Activated T-helper 1 cell treated with anti-CD3 and anti-CD28 coated beads, Interleukin-12 subunit alpha, Interleukin-12 subunit beta, Interleukin-2, Interleukin-4 antibody, amounts not matched to agents 30 ng/mL and 10 ng/mL and 1 ng/mL, durations not matched to agents 14 hours and 24 hours and 36 hours (primary cell): ENCODE data around the gene SRRD. TPM values are rescaled to one million over a fixed set of nuclear protein-coding genes. Genes with fewer than 3 reads are reported as not detected.

Source experiments
- DNase-seq: peaks from one replicate; pipeline ENCODE4 v3.0.0; 2021; ENCODE audit warnings: low spot score
- H3K27ac Mint-ChIP-seq: one replicate; pipeline ENCODE4 v1.8.0; 2021; ENCODE audit warnings: mild to moderate bottlenecking, mixed read lengths
- H3K27me3 Mint-ChIP-seq: one replicate; pipeline ENCODE4 v1.8.0; 2022; ENCODE audit warnings: mild to moderate bottlenecking, moderate library complexity, mixed read lengths; ENCODE audit not compliant: insufficient read depth
- H3K36me3 Mint-ChIP-seq: one replicate; pipeline ENCODE4 v1.8.0; 2021; ENCODE audit warnings: low read depth, mixed read lengths
- H3K4me1 Mint-ChIP-seq: one replicate; pipeline ENCODE4 v1.8.0; 2021; ENCODE audit warnings: low read depth, mixed read lengths
- H3K4me3 Mint-ChIP-seq: one replicate; pipeline ENCODE4 v1.8.0; 2021; ENCODE audit warnings: mild to moderate bottlenecking, moderate library complexity, mixed read lengths
- H3K9me3 Mint-ChIP-seq: one replicate; pipeline ENCODE4 v1.8.0; 2021; ENCODE audit warnings: mixed read lengths
- intact Hi-C: fragments of 100-400 bp; cut with micrococcal nuclease; formaldehyde crosslinking; loops from one replicate; pipeline ENCODE4 v1.15.1; 2024
- total RNA-seq: library from RNA; stranded (reverse); gene quantifications from 2 replicates; pipeline ENCODE4 v1.2.3, GENCODE V29; 2022

SRRD gene
- total RNA-seq, 1 donor from 2014 or later, result 34.8 TPM

DNA sequence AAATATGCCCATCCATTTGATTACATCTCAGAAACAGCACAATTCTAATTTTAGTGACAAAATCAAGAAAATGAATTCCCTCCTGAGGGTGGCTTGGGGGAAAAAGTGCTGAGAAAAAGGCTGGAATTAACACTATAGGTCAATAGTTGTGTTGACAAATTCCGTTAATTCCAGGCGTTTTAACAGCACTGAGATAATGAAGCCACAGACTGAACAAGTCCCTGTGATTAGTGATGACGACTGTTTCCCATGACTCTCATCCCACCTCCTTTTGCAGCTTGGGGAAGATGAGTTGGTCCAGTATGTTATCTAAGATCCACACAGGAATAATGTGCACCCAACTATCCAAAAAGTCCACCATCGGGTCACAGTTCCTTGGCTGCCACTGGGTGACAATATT, 12.8 kb downstream of the SRRD start:
- intact Hi-C loops, result no loop called here
- Mint-ChIP-seq H3K27ac (no peak overlapping the region), H3K36me3 (peaks cover 56% of the 10 kb centered on the region), H3K4me1 (peaks cover 13% of the 10 kb centered on the region), H3K4me3 (no peak overlapping the region), H3K9me3 (no peaks in the 10 kb centered on the region), H3K27me3 (no peaks in the 10 kb centered on the region)
- DNase-seq, result no peak

DNA sequence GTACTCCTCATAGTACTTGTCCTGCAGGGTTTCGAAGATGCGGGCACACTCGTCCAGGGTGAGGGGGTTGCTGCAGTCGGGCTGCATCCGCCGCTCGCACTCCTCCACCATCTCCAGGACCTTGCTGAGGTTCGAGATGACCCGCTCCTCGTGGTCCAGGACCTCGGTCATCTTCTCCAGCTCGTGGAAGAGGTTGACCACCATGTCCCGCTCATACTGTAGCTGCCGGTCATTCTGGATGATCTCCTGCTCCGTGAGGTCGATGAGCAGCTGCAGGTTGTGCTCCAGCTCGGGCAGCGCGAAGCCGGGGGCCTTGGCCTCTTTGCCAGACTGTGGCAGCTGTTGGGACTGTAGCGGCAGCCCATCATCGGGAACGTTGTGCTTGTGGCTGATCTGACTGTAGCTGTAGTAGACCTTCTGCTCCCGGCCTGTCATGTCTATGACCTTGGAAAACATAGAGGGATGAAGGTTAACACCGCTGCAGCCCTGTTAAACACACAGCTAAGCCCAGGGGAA, 15.6 kb downstream of the SRRD start:
- Mint-ChIP-seq H3K4me1 (peaks cover 21% of the 10 kb centered on the region), H3K4me3 (no peak overlapping the region), H3K36me3 (peaks cover 60% of the 10 kb centered on the region), H3K9me3 (no peaks in the 10 kb centered on the region), H3K27ac (no peak overlapping the region), H3K27me3 (no peaks in the 10 kb centered on the region)
- no peak for DNase-seq
- intact Hi-C loops, result no loop called here

DNA sequence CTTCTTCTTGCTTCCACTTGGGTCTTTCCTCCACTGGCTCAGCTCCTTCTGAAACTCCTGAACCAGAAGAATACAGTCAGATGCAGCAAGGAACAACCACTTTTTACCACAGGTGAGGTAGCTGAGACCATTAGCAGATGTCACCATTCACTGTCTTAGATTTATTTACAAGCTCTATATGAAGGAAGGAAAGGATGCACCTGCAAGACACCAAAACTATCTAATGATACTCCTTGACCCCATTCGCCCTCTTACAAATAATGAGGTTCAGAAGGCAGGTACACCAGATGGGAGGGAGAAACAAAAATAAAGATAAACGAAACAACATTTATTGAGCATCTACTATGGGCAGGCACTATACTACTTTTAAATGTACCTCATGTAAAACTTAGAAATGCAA, 18.3 kb downstream of the SRRD start:
- no peak overlapping the region for H3K4me3 Mint-ChIP-seq
- H3K4me1 Mint-ChIP-seq, result peaks cover 21% of the 10 kb centered on the region
- intact Hi-C loops, result no loop called here
- peaks cover 65% of the 10 kb centered on the region for H3K36me3 Mint-ChIP-seq
- no peaks in the 10 kb centered on the region for H3K27me3 Mint-ChIP-seq
- H3K9me3 Mint-ChIP-seq, result no peaks in the 10 kb centered on the region
- no peak for DNase-seq
- peak overlapping the region; percentile 72 for H3K27ac Mint-ChIP-seq

DNA sequence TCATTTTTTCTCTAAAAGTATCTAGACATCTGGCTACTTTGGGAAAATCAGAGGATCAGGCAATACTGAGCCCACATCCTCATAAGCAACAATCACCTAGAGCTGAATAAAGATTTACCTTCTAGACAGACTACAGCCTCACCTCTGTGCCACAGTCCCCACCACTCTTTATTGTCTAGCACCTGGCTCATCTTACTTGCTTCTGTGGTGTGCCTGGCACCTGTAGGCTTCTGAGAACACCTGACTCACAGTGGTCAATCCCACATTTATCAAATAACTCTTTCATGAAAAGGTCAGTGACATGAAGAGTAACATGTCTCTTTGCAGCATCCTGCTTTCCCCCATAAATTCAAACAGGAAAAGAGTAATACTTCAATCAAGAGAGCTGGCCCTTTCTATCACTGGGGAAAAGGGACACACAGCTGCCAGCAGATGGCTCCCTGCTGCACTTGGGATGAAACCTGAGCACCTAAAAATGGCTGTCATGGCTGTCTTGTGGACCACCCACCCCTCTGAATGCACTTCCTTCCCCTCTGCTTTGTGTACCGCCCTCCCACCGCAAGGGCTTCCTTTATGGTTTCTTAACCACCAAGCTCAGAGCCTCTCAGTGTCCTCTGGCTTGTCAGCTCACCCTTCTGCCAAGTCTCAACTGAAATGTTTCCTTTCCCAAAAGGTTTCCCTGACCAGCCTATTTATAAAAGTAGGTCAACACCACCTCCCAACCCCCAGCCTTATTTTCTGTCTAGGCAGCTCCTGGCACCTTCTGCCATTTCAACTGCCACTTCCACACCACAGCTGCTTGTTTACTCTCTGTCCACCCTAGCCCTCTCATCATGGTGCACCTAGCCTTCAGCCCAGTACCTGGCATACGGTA, 19.2 kb downstream of the SRRD start:
- Mint-ChIP-seq H3K27me3 (no peaks in the 10 kb centered on the region), H3K4me1 (peaks cover 21% of the 10 kb centered on the region), H3K4me3 (peak overlapping the region; percentile 50), H3K36me3 (peaks cover 62% of the 10 kb centered on the region), H3K9me3 (no peaks in the 10 kb centered on the region), H3K27ac (peak overlapping the region; percentile 78)
- DNase-seq, result peak; percentile 65
- intact Hi-C loops, result loop anchor here (1.0 kb wide), 2 partner anchors 9 to 162 kb away; partner anchors contain the start of gene TFIP11

DNA sequence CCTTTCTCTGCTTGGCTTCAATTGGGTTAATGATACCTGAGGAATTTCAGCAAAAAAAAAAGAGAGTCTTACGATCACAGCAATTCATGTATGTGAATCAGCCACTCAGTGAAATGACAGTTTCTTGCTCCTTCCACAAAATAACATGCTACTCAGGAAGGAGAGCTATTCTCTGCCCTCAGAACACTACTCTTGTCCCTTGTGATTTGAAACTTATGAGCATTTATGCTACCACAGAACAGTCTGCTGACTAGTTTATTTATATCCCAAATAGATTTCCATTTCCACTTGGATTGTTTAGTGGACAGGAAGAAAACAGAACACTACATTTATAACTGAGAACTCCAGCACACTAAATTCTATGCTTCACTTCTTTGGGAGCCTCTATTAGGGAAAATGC, 20.1 kb downstream of the SRRD start:
- intact Hi-C loops, result loop anchor here (1.0 kb wide), 2 partner anchors 9 to 162 kb away; partner anchors contain the start of gene TFIP11
- Mint-ChIP-seq H3K27ac (peak overlapping the region; percentile 78), H3K4me1 (peaks cover 21% of the 10 kb centered on the region), H3K27me3 (no peaks in the 10 kb centered on the region), H3K4me3 (no peak overlapping the region), H3K36me3 (peaks cover 62% of the 10 kb centered on the region), H3K9me3 (no peaks in the 10 kb centered on the region)
- no peak for DNase-seq

DNA sequence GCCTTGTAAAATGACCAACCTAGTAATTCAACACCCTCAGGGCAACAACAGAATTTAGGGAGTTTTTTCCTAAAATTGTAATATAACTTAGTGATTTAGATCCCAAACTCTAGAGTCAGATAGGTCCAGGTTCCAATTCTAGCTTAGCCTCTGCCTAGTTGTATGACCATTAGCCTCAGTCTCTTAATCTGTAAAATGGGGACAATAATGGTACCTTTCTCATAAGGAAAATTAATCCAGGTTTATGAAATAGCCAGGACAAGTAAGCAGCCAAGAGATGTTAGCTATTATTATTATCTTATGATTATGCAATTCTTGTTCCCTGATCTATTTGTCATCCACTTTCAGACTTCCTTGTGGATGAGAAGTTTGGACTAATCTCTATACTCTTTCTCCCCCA, 24.5 kb downstream of the SRRD start:
- Mint-ChIP-seq H3K4me1 (peaks cover 51% of the 10 kb centered on the region), H3K27me3 (no peaks in the 10 kb centered on the region), H3K9me3 (no peaks in the 10 kb centered on the region), H3K36me3 (peaks cover 60% of the 10 kb centered on the region), H3K4me3 (no peak overlapping the region), H3K27ac (no peak overlapping the region)
- DNase-seq, result no peak
- intact Hi-C loops, result no loop called here

DNA sequence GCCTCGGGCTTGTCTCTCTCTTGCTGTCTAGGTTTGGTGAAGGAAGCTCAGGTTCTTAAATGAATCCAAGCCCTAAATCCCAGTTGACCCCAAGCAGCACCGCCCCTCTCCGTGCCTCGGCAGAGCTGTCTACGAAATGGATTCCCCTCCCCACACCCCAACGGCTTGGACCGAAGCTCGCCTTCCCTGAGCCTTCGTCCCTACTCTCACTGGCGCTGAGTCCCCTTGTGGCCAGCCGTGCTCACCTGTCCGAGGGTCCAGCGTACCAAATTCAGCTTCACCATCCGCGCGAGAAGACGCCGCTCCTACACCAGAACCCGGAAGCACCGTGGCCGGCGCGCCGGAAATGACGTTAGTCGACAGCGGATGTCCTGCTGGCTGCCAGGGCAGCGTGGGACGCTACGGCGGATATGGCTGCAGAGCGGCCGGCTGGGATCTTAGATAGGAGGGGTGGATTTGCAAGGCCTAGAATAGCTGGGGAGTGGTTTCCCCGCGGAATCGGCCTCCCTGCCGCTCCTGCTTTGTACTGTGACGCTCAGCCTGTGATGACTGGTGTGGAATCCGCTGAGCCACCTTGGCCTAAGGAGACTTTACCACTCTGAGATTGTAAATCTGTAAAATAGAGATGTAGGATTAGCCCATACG, 28.6 kb downstream of the SRRD start, which contains the start of gene TFIP11:
TSS of gene TFIP11 (minus strand) at position 325 of the 645 bp plus-strand sequence. CDS start 2,201 bp downstream, outside the sequence.
- intact Hi-C loops, result loop anchor here (1.0 to 2.0 kb wide), 7 partner anchors 9 to 160 kb away; partner anchors contain the start of genes HPS4, SRRD and TPST2
- DNase-seq, result peak; percentile 91
- peaks cover 32% of the 10 kb centered on the region for H3K36me3 Mint-ChIP-seq
- H3K4me1 Mint-ChIP-seq, result peaks cover 50% of the 10 kb centered on the region
- peak within 1 kb of the TSS; percentile 96 for H3K27ac Mint-ChIP-seq
- peak within 1 kb of the TSS; percentile 100 for H3K4me3 Mint-ChIP-seq
- H3K9me3 Mint-ChIP-seq, result no peaks in the 10 kb centered on the region
- no peaks in the 10 kb centered on the region for H3K27me3 Mint-ChIP-seq

DNA sequence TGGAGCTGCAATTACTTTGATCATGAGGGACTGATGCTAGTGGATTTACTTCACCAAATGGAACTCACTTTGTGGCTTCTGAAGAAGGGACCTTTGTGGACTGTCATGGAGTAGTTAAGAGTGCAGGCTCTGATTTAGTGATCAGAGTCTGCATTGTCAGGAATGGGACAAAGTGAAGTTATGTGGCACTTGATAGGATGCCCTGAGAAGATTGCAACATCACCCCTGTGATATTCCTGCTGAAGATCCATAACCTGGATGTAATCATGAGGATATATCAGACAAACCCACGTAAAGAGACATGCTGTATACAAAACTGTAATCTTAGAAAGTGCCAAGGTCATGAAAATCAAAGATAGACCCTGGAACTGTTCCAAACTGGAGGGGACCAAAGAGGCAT, 30.2 kb downstream of the SRRD start:
- Mint-ChIP-seq H3K4me3 (peak overlapping the region; percentile 100), H3K27ac (peak overlapping the region; percentile 96), H3K27me3 (no peaks in the 10 kb centered on the region), H3K9me3 (no peaks in the 10 kb centered on the region), H3K36me3 (peaks cover 23% of the 10 kb centered on the region), H3K4me1 (peaks cover 50% of the 10 kb centered on the region)
- intact Hi-C loops, result loop anchor here (2.0 kb wide), 1 partner anchor 151 kb away; no protein-coding TSS in a partner anchor
- DNase-seq, result no peak

DNA sequence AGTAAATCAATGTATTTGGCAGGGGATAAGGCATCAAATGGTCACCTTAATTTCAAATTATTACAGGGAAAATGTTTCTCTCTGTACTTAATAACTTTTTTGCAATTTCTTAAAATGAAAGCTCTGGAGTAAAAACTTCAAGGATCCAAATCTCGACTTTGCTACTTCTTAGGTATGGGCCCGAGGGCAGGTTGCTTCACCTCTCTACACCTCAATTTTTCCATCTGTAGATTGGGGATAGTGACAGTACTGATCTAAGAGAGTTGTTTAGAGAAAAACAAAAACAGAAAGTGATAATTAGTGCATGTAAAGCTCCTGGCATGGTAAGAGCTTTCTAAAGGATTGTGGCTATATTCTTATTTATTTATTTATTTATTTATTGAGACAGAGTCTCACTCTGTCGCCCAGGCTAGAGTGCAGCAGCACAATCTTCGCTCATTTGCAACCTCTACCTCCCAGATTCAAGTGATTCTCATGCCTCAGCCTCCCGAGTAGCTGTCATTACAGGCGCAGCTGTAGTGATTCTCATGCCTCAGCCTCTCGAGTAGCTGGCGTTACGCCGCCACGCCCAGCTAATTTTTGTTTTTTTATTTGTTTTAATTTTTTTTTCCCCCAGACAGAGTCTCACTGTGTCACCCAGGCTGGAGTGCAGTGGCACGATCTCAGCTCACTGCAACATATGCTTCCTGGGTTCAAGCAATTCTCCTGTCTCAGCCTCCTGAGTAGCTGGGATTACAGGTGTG, 30.9 kb downstream of the SRRD start:
- Mint-ChIP-seq H3K4me1 (peaks cover 45% of the 10 kb centered on the region), H3K27ac (no peak overlapping the region), H3K9me3 (no peaks in the 10 kb centered on the region), H3K4me3 (peak overlapping the region; percentile 58), H3K36me3 (peaks cover 17% of the 10 kb centered on the region), H3K27me3 (no peaks in the 10 kb centered on the region)
- intact Hi-C loops, result no loop called here
- DNase-seq, result no peak

DNA sequence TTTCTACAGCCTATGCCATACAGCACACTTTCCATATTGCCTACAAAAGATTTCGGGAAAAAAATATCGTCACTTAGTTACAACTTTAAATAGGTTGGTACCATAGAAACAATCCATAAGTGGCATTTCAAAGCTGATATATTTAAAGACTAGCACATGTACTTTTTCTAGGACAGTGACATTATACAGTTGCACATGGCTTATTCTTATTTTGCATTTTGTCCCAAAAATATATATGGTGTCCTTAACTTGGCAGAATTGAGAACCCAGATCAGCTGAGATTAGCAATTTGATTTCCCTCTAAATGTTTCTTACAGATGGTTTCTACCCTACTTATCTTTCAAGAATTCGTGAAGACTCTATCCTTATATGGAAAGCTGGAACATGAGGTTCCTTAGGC, 32.3 kb downstream of the SRRD start:
- no peaks in the 10 kb centered on the region for H3K27me3 Mint-ChIP-seq
- no peaks in the 10 kb centered on the region for H3K9me3 Mint-ChIP-seq
- H3K36me3 Mint-ChIP-seq, result peaks cover 8% of the 10 kb centered on the region
- H3K27ac Mint-ChIP-seq, result no peak overlapping the region
- no peak for DNase-seq
- intact Hi-C loops, result no loop called here
- H3K4me1 Mint-ChIP-seq, result peaks cover 34% of the 10 kb centered on the region
- no peak overlapping the region for H3K4me3 Mint-ChIP-seq

DNA sequence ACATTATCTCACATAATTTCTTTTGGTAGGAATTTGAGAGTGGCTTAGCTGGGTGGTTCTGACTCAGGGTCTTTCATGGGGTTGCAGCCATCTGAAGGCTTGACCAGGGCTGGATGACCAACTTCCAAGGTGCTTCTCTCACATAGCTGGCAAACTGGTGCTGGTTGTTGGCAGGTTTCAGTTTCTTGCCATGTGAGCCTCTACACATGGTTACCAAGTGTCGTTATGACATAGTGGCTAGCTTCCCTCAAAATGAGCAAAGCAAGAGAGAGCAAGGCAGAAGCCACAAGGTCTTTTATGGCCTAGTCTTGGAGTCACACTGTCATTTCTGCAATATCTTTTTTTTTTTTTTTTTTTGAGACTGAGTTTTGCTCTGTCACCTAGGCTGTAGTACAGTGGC, 32.8 kb downstream of the SRRD start:
- intact Hi-C loops, result no loop called here

DNA sequence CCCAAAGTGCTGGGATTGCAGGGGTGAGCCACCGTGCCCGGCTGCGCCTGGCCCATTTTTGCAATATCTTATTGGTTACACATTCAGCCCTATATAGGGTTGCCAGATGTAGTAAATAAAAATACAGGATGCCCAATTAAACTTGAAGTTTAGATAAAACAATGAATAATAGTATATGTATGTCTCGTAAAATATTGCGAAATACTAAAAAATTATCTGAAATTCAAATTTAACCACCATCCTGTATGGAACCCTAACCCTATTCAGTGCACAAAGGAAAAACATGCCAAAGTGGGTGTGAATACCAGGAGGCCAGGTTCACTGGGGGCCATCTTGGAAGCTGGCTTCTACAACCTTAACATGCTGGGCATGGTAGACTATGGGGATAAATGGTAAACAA, 33.8 kb downstream of the SRRD start:
- Mint-ChIP-seq H3K27me3 (no peaks in the 10 kb centered on the region), H3K27ac (no peak overlapping the region), H3K36me3 (peaks cover 3% of the 10 kb centered on the region), H3K9me3 (no peaks in the 10 kb centered on the region), H3K4me3 (no peak overlapping the region), H3K4me1 (peaks cover 20% of the 10 kb centered on the region)
- intact Hi-C loops, result no loop called here
- no peak for DNase-seq

More for the DNA sequence above, 32.8 kb downstream of the SRRD start:
- DNase-seq, result no peak
- no peak overlapping the region for H3K4me3 Mint-ChIP-seq
- H3K9me3 Mint-ChIP-seq, result no peaks in the 10 kb centered on the region
- peaks cover 28% of the 10 kb centered on the region for H3K4me1 Mint-ChIP-seq
- H3K27me3 Mint-ChIP-seq, result no peaks in the 10 kb centered on the region
- H3K36me3 Mint-ChIP-seq, result peaks cover 8% of the 10 kb centered on the region
- H3K27ac Mint-ChIP-seq, result no peak overlapping the region
